OCI-LY3 (cell line): ENCODE data around the gene CEP112.

ENCODE experiments used
- H2AFZ ChIP-seq: fragments of 200-600, 300-600 bp; shearing (Covaris generic); 2 replicates; pipeline ENCODE4 v1.6.0; 2014; ENCODE audit warnings: antibody characterized with exemption, low read depth, low read length
- H3K27ac ChIP-seq: fragments of 200-600, 300-600 bp; sonication (generic); 2 replicates; pipeline ENCODE4 v1.5.1; 2014; ENCODE audit warnings: mild to moderate bottlenecking, low read length, moderate library complexity, mixed read lengths
- H3K27me3 ChIP-seq: fragments of 200-600, 300-600 bp; sonication (generic); 2 replicates; pipeline ENCODE4 v1.6.1; 2014; ENCODE audit warnings: low read depth, low read length, mixed read lengths
- H3K36me3 ChIP-seq: fragments of 200-600, 300-600 bp; sonication (generic); replicated peaks from 2 replicates; pipeline ENCODE3; 2014; ENCODE audit warnings: low read depth, low read length, mixed read lengths
- H3K4me1 ChIP-seq: fragments of 300-600, 200-600 bp; sonication (generic); 2 replicates; pipeline ENCODE4 v1.6.1; 2014; ENCODE audit warnings: low read length, mixed read lengths
- H3K4me2 ChIP-seq: fragments of 200-600, 300-600 bp; sonication (generic); 2 replicates; pipeline ENCODE4 v1.6.1; 2014; ENCODE audit warnings: low read length, mixed read lengths
- H3K4me3 ChIP-seq: fragments of 300-600, 200-600 bp; sonication (generic); 2 replicates; pipeline ENCODE4 v1.5.1; 2014; ENCODE audit warnings: antibody characterized with exemption, mild to moderate bottlenecking, low read length, moderate library complexity
- H3K79me2 ChIP-seq: fragments of 300-600, 200-600 bp; shearing (Covaris generic); 2 replicates; pipeline ENCODE4 v1.6.1; 2014; ENCODE audit warnings: mild to moderate bottlenecking, low read length, mixed read lengths
- H3K9ac ChIP-seq: fragments of 300-600, 200-600 bp; shearing (Covaris generic); 2 replicates; pipeline ENCODE4 v1.6.0; 2014; ENCODE audit warnings: mild to moderate bottlenecking, low read length, moderate library complexity
- H3K9me3 ChIP-seq: fragments of 200-600, 300-600 bp; shearing (Covaris generic); 2 replicates; pipeline ENCODE4 v1.6.1; 2014; ENCODE audit warnings: low read length, mixed read lengths; ENCODE audit not compliant: insufficient read depth
- H4K20me1 ChIP-seq: fragments of 200-600, 300-600 bp; sonication (generic); 2 replicates; pipeline ENCODE4 v1.6.1; 2016; ENCODE audit warnings: low read length, mixed read lengths; ENCODE audit not compliant: insufficient read depth
- CTCF ChIP-seq: fragments of 200-600, 300-600 bp; sonication (generic); IDR thresholded peaks from 2 replicates; pipeline ENCODE4 v1.5.1; 2014; ENCODE audit warnings: antibody characterized with exemption, low read length, low read depth
- EZH2phosphoT487 ChIP-seq: fragments of 200-600 bp; shearing (Covaris generic); IDR thresholded peaks from 2 replicates; pipeline ENCODE4 v1.6.1; 2018; ENCODE audit warnings: antibody characterized with exemption, mixed run types, low read depth

Gene CEP112

GRCh38 chr17:66183529-66183928 is 8.4 kb downstream of the CEP112 start:
- Histone ChIP-seq H3K27ac (no peak overlapping the region), H3K4me3 (no peak overlapping the region), H3K27me3 (no peaks in the 10 kb centered on the region), H3K9ac (no peak overlapping the region), H3K4me2 (no peak overlapping the region), H3K79me2 (no peaks in the 10 kb centered on the region), H2AFZ (no peak overlapping the region), H3K36me3 (no peaks in the 10 kb centered on the region), H3K4me1 (peaks cover 7% of the 10 kb centered on the region), H3K9me3 (0 out of 2 replicates have a peak, but pooled peaks cover 3% of the 10 kb centered on the region), H4K20me1 (no peaks in the 10 kb centered on the region)
- TF ChIP-seq EZH2phosphoT487 (no peak), CTCF (no peak)

- Histone ChIP-seq H3K79me2 (no peaks in the 10 kb centered on the region), H3K4me2 (no peak overlapping the region)
Measured at GRCh38 chr17:66178642-66179041, 13.3 kb downstream of the CEP112 start.

GRCh38 chr17:66177048-66177447 is 14.9 kb downstream of the CEP112 start:
- Histone ChIP-seq H3K9me3 (no peaks in the 10 kb centered on the region), H3K27ac (no peak overlapping the region), H3K4me3 (no peak overlapping the region), H3K4me2 (no peak overlapping the region), H3K27me3 (no peaks in the 10 kb centered on the region), H3K4me1 (no peaks in the 10 kb centered on the region), H3K79me2 (no peaks in the 10 kb centered on the region), H4K20me1 (no peaks in the 10 kb centered on the region), H3K9ac (no peak overlapping the region), H3K36me3 (no peaks in the 10 kb centered on the region), H2AFZ (no peak overlapping the region)
- no peak for TF ChIP-seq CTCF
- no peak for TF ChIP-seq EZH2phosphoT487

More at GRCh38 chr17:66178642-66179041, 13.3 kb downstream of the CEP112 start:
- no peak overlapping the region for H3K4me3 ChIP-seq
- H3K9me3 ChIP-seq: no peaks in the 10 kb centered on the region
- H3K9ac ChIP-seq: no peak overlapping the region
- H3K27me3 ChIP-seq: no peaks in the 10 kb centered on the region
- no peak overlapping the region for H3K27ac ChIP-seq
- no peaks in the 10 kb centered on the region for H4K20me1 ChIP-seq
- H3K36me3 ChIP-seq: no peaks in the 10 kb centered on the region
- TF ChIP-seq EZH2phosphoT487: no peak
- TF ChIP-seq CTCF: no peak
- H3K4me1 ChIP-seq: no peaks in the 10 kb centered on the region
- H2AFZ ChIP-seq: no peak overlapping the region

- no peaks in the 10 kb centered on the region for H3K27me3 ChIP-seq
- H3K4me3 ChIP-seq: no peak overlapping the region
- H3K27ac ChIP-seq: no peak overlapping the region
- no peaks in the 10 kb centered on the region for H3K4me1 ChIP-seq
- H3K9me3 ChIP-seq: no peaks in the 10 kb centered on the region
- no peaks in the 10 kb centered on the region for H3K36me3 ChIP-seq
- H4K20me1 ChIP-seq: no peaks in the 10 kb centered on the region
- no peaks in the 10 kb centered on the region for H3K79me2 ChIP-seq
- H3K4me2 ChIP-seq: no peak overlapping the region
- TF ChIP-seq CTCF (no peak), EZH2phosphoT487 (no peak)
- H2AFZ ChIP-seq: no peak overlapping the region
- H3K9ac ChIP-seq: no peak overlapping the region
Measured at GRCh38 chr17:66175892-66176291, 16.0 kb downstream of the CEP112 start.
